DND-41 (cell line): ENCODE results near the gene SMIM29.
A peak's percentile ranks its signal among the peaks of the same experiment; 100 is the strongest.
"Not testable (repeated sequence)": the region's sequence is repeated elsewhere in the genome, so short reads cannot be mapped to it uniquely, and the experiment has no call there.

Experiments used
- ATAC-seq: fragments of 200-7000 bp; cut with Tn5 transposase; 3 replicates; pipeline ENCODE4 v1.9.1; 2021; ENCODE audit warnings: low read depth; ENCODE audit not compliant: insufficient read depth
- DNase-seq: peaks from one replicate; pipeline ENCODE4 v3.0.0-alpha.2; 2020
- H2AFZ ChIP-seq: 2 replicates; pipeline ENCODE4 v1.6.0; 2012; ENCODE audit warnings: low read depth, low read length
- H3K27ac ChIP-seq: 2 replicates; pipeline ENCODE4 v1.5.1; 2012; ENCODE audit warnings: low read length, inconsistent platforms
- H3K27me3 ChIP-seq: fragments of 200-600 bp; sonication (generic); 2 replicates; pipeline ENCODE4 v1.6.0; 2012; ENCODE audit warnings: low read length, mild to moderate bottlenecking, inconsistent platforms; ENCODE audit not compliant: insufficient read depth, poor library complexity
- H3K36me3 ChIP-seq: 2 replicates; pipeline ENCODE4 v1.5.1; 2012; ENCODE audit warnings: low read length, inconsistent platforms; ENCODE audit not compliant: insufficient read depth
- H3K4me1 ChIP-seq: 2 replicates; pipeline ENCODE4 v1.5.1; 2012; ENCODE audit warnings: mild to moderate bottlenecking, low read length; ENCODE audit not compliant: insufficient read depth
- H3K4me2 ChIP-seq: 2 replicates; pipeline ENCODE4 v1.6.0; 2012; ENCODE audit warnings: mild to moderate bottlenecking, moderate library complexity, low read length, inconsistent platforms; ENCODE audit not compliant: insufficient read depth
- H3K4me3 ChIP-seq, 2 experiments: fragments of 200-600 bp in 1 of 2; shearing (Covaris generic) in 1 of 2; 2 replicates each; pipeline ENCODE4 v1.5.1; 2012 to 2016; ENCODE audit warnings: inconsistent platforms in 2 of 2, low read length in 2 of 2, mild to moderate bottlenecking in 2 of 2, low read depth in 1 of 2, moderate library complexity in 1 of 2
- H3K79me2 ChIP-seq: 2 replicates; pipeline ENCODE4 v1.6.0; 2012; ENCODE audit warnings: low read length, inconsistent platforms; ENCODE audit not compliant: insufficient read depth
- H3K9ac ChIP-seq: 2 replicates; pipeline ENCODE4 v1.6.0; 2012; ENCODE audit warnings: low read depth, mild to moderate bottlenecking, inconsistent platforms, low read length, moderate library complexity
- H3K9me3 ChIP-seq: 2 replicates; pipeline ENCODE4 v1.5.1; 2012; ENCODE audit warnings: low read length, moderate library complexity, mild to moderate bottlenecking, inconsistent platforms; ENCODE audit not compliant: insufficient read depth, severe bottlenecking
- H4K20me1 ChIP-seq: 2 replicates; pipeline ENCODE4 v1.6.0; 2012; ENCODE audit warnings: low read length; ENCODE audit not compliant: insufficient read depth
- CTCF ChIP-seq: IDR thresholded peaks from 2 replicates; pipeline ENCODE4 v1.5.1; 2012; ENCODE audit warnings: borderline replicate concordance, low read length, moderate library complexity, mild to moderate bottlenecking; ENCODE audit not compliant: poor library complexity, severe bottlenecking; ENCODE audit errors: extremely low read depth
- EZH2 ChIP-seq: IDR thresholded peaks from 3 replicates; pipeline ENCODE4 v1.6.1; 2012; ENCODE audit warnings: borderline replicate concordance, low read depth, mild to moderate bottlenecking, moderate library complexity, low read length, inconsistent platforms; ENCODE audit not compliant: severe bottlenecking

SMIM29 gene

GRCh38 chr6:34260576-34261267 lies 11.9 kb upstream of the SMIM29 start:
- Histone ChIP-seq H3K27me3 (no peaks in the 10 kb centered on the region), H3K9me3 (no peaks in the 10 kb centered on the region), H3K79me2 (no peaks in the 10 kb centered on the region), H3K36me3 (no peaks in the 10 kb centered on the region), H3K4me1 (no peaks in the 10 kb centered on the region), H3K27ac (no peak overlapping the region), H3K9ac (no peak overlapping the region), H4K20me1 (no peaks in the 10 kb centered on the region), H3K4me3 (no peak overlapping the region), H2AFZ (no peak overlapping the region), H3K4me2 (no peak overlapping the region)
- no peak for TF ChIP-seq CTCF
- no peak for TF ChIP-seq EZH2
- ATAC-seq (no peak), DNase-seq (no peak)

GRCh38 chr6:34259529-34260069 lies 10.8 kb upstream of the SMIM29 start:
- no peak overlapping the region for H3K4me3 ChIP-seq
- no peak overlapping the region for H3K27ac ChIP-seq
- no peak overlapping the region for H3K9ac ChIP-seq
- no peak for DNase-seq
- no peaks in the 10 kb centered on the region for H3K36me3 ChIP-seq
- no peaks in the 10 kb centered on the region for H3K9me3 ChIP-seq
- H3K79me2 ChIP-seq = no peaks in the 10 kb centered on the region
- ATAC-seq = no peak
- H3K4me1 ChIP-seq = no peaks in the 10 kb centered on the region
- TF ChIP-seq EZH2 (no peak), CTCF (no peak)
- no peak overlapping the region for H3K4me2 ChIP-seq
- no peaks in the 10 kb centered on the region for H4K20me1 ChIP-seq
- no peaks in the 10 kb centered on the region for H3K27me3 ChIP-seq
- no peak overlapping the region for H2AFZ ChIP-seq

GRCh38 chr6:34252395-34252794 lies 3.6 kb upstream of the SMIM29 start:
- H3K79me2 ChIP-seq, H3K36me3 ChIP-seq, ATAC-seq, H3K9ac ChIP-seq, H3K27me3 ChIP-seq, DNase-seq, H3K9me3 ChIP-seq, H4K20me1 ChIP-seq, H3K4me3 ChIP-seq, H3K4me2 ChIP-seq, H3K27ac ChIP-seq, H2AFZ ChIP-seq: not testable (repeated sequence)
- H3K4me1 ChIP-seq = peaks cover 23% of the 10 kb centered on the region

- peaks cover 27% of the 10 kb centered on the region for H3K4me1 ChIP-seq
- H2AFZ ChIP-seq = peak overlapping the region; percentile 97
- no peaks in the 10 kb centered on the region for H3K9me3 ChIP-seq
- peak overlapping the region; percentile 81 for H3K9ac ChIP-seq
- DNase-seq = no peak
- TF ChIP-seq CTCF = no peak
- TF ChIP-seq EZH2 = no peak
- peak overlapping the region; percentile 100 for H3K4me2 ChIP-seq
- H3K27ac ChIP-seq = peak overlapping the region; percentile 84
- H3K27me3 ChIP-seq = no peaks in the 10 kb centered on the region
- H3K36me3 ChIP-seq = peaks cover 15% of the 10 kb centered on the region; the same call in 1 of the 2 replicates
- peaks cover 21% of the 10 kb centered on the region for H4K20me1 ChIP-seq
- H3K4me3 ChIP-seq = peak overlapping the region; percentile 77 to 97; a peak in 3 of 4 replicates
- peak; percentile 54 for ATAC-seq
- H3K79me2 ChIP-seq = peaks cover 5% of the 10 kb centered on the region
These were observed 859 bp upstream of the SMIM29 start for GRCh38 chr6:34249469-34250261.
